Central memory CD8-positive, alpha-beta T cell (primary cell): ENCODE results near the gene MIB2.
"Not testable (repeated sequence)": the region's sequence is repeated elsewhere in the genome, so short reads cannot be mapped to it uniquely, and the experiment has no call there.

Experiments
- ATAC-seq: fragments of 150-1000 bp; cut with Tn5 transposase; replicated peaks from 2 replicates; pipeline ENCODE4 v1.10.0; 2022; ENCODE audit warnings: mild to moderate bottlenecking, moderate FRiP score, moderate number of reproducible peaks; ENCODE audit not compliant: poor library complexity, severe bottlenecking; ENCODE audit errors: extremely low read depth
- DNase-seq, 2 donors: peaks; one replicate each; pipeline ENCODE4 v3.0.0; 2021; ENCODE audit warnings: low spot score in 2 of 2
- H3K27ac Mint-ChIP-seq: one replicate; pipeline ENCODE4 v1.8.0; 2022; ENCODE audit warnings: low read depth, mild to moderate bottlenecking, moderate library complexity, mixed read lengths
- H3K27me3 Mint-ChIP-seq: one replicate; pipeline ENCODE4 v1.8.0; 2022; ENCODE audit warnings: mixed read lengths
- H3K36me3 Mint-ChIP-seq: one replicate; pipeline ENCODE4 v1.8.0; 2022; ENCODE audit warnings: mild to moderate bottlenecking, moderate library complexity, mixed read lengths; ENCODE audit not compliant: insufficient read depth
- H3K4me1 Mint-ChIP-seq: one replicate; pipeline ENCODE4 v1.8.0; 2022; ENCODE audit warnings: mixed read lengths
- H3K4me3 Mint-ChIP-seq: one replicate; pipeline ENCODE4 v1.8.0; 2022; ENCODE audit warnings: mild to moderate bottlenecking, moderate library complexity, mixed read lengths
- H3K9me3 Mint-ChIP-seq: one replicate; pipeline ENCODE4 v1.8.0; 2022; ENCODE audit warnings: mixed read lengths

Gene MIB2

DNA sequence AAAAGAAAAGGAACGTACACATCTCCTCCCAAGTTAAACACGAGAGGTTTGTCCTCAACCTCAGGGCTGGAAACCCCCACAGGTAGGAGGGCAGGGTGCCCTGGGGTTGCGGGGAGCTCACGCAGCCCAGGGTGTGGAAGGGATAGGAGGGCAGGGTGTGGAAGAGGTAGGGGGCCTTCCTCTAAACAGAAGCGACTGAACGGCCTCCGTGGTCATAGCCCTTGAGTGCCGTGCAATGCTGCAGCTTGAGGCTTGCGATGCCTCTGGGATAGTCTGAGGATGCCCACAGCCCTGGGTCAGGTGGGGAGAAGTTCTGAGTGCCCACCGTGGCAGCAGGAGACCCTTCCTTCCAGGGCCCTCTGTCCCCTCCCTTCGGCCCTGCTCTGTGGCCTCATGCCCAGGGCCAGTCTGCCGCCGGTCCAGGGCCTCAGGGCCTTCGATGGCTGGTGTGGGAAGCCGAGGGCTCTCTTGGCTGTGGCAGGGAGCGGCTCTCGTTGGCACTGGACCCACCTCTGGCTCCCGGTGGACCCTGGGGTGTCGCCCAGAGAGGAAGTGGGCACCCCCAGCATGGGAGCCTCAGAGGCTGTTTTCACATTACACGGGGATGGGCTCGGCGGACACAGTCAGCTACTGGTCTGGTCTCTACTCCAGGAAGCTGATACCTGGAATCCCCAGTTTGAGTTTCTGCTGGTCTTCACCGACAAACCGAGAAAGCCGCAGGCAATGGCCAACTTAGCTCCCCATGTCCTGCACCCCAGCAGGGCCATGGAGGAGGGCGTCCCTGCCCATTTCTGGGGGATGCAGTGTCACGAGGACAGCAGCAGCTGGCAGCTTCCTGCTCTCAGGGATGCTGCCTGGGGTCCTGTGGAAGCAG is 49.9 kb downstream of the MIB2 start:
- Mint-ChIP-seq H3K9me3 (no peaks in the 10 kb centered on the region), H3K27ac (no peak overlapping the region), H3K4me1 (no peaks in the 10 kb centered on the region), H3K36me3 (peaks cover 32% of the 10 kb centered on the region), H3K27me3 (no peaks in the 10 kb centered on the region), H3K4me3 (no peak overlapping the region)
- ATAC-seq (no peak), DNase-seq (no peak)

DNA sequence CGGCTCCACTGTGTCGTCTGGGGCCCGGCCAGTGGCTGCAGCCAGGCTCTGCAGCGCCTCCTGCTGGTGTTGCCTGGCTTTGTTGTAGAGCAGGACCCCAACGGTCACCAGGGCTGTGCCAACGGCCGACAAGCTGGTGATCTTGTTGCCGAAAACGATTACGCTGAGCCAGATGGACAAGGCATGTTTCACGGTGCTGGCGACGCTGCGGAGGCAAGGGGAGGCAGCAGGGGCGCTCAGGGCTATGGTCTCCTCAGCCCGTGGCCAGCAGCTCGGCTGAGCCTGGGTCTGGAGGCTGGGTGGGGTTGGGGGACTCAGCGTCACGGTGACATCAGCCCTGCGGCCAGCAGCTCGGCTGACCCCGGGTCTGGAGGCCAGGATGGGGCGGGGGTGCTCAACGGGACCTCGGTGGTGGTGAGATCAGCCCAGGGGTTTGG is 50.5 kb downstream of the MIB2 start:
- Mint-ChIP-seq H3K4me3 (no peak overlapping the region), H3K27ac (no peak overlapping the region), H3K4me1 (no peaks in the 10 kb centered on the region), H3K36me3 (peaks cover 34% of the 10 kb centered on the region), H3K9me3 (no peaks in the 10 kb centered on the region), H3K27me3 (no peaks in the 10 kb centered on the region)
- ATAC-seq (no peak), DNase-seq (no peak)

DNA sequence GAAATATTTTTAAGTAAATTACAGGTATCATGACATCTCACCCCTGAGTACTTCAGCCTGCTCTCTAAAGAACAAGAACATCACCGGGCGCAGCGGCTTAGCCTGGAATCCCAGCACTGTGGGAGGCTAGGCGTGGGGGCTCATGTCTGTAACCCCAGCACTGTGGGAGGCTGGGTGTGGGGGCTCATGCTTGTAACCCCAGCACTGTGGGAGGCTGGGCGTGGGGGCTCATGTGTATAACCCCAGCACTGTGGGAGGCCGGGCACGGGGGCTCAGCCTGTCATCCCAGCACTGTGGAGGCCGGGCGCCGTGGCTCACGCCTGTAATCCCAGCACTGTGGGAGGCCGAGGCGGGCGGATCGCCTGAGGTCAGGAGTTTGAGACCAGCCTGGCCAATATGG is 51.2 kb downstream of the MIB2 start:
- no peaks in the 10 kb centered on the region for H3K27me3 Mint-ChIP-seq
- ATAC-seq (no peak), DNase-seq (no peak)
- H3K9me3 Mint-ChIP-seq = no peaks in the 10 kb centered on the region
- H3K4me1 Mint-ChIP-seq = no peaks in the 10 kb centered on the region
- H3K4me3 Mint-ChIP-seq = no peak overlapping the region
- no peak overlapping the region for H3K27ac Mint-ChIP-seq
- H3K36me3 Mint-ChIP-seq = peaks cover 37% of the 10 kb centered on the region

GRCh38 chr1:1669468-1670440 is 54.5 kb downstream of the MIB2 start:
- no peak for DNase-seq
- H3K27ac Mint-ChIP-seq = no peak overlapping the region
- H3K9me3 Mint-ChIP-seq = no peaks in the 10 kb centered on the region
- H3K4me1 Mint-ChIP-seq = no peaks in the 10 kb centered on the region
- ATAC-seq = no peak
- H3K4me3 Mint-ChIP-seq = no peak overlapping the region
- no peaks in the 10 kb centered on the region for H3K27me3 Mint-ChIP-seq
- peaks cover 44% of the 10 kb centered on the region for H3K36me3 Mint-ChIP-seq

GRCh38 chr1:1670866-1671265 is 55.6 kb downstream of the MIB2 start:
- DNase-seq (no peak), ATAC-seq (no peak)
- no peak overlapping the region for H3K27ac Mint-ChIP-seq
- H3K4me3 Mint-ChIP-seq = no peak overlapping the region
- H3K4me1 Mint-ChIP-seq = no peaks in the 10 kb centered on the region
- no peaks in the 10 kb centered on the region for H3K9me3 Mint-ChIP-seq
- peaks cover 42% of the 10 kb centered on the region for H3K36me3 Mint-ChIP-seq
- H3K27me3 Mint-ChIP-seq = no peaks in the 10 kb centered on the region

GRCh38 chr1:1671365-1672119 is 56.2 kb downstream of the MIB2 start:
- DNase-seq (no peak), ATAC-seq (no peak)
- no peaks in the 10 kb centered on the region for H3K27me3 Mint-ChIP-seq
- no peak overlapping the region for H3K4me3 Mint-ChIP-seq
- H3K4me1 Mint-ChIP-seq = no peaks in the 10 kb centered on the region
- H3K27ac Mint-ChIP-seq = no peak overlapping the region
- peaks cover 35% of the 10 kb centered on the region for H3K36me3 Mint-ChIP-seq
- no peaks in the 10 kb centered on the region for H3K9me3 Mint-ChIP-seq

- no peaks in the 10 kb centered on the region for H3K9me3 Mint-ChIP-seq
- H3K36me3 Mint-ChIP-seq = peaks cover 27% of the 10 kb centered on the region
- peaks cover 1% of the 10 kb centered on the region for H3K4me1 Mint-ChIP-seq
- ATAC-seq = no peak
- H3K27ac Mint-ChIP-seq = no peak overlapping the region
- H3K4me3 Mint-ChIP-seq = no peak overlapping the region
- H3K27me3 Mint-ChIP-seq = no peaks in the 10 kb centered on the region
- no peak for DNase-seq
These were observed 57.1 kb downstream of the MIB2 start for GRCh38 chr1:1672181-1672965.

DNA sequence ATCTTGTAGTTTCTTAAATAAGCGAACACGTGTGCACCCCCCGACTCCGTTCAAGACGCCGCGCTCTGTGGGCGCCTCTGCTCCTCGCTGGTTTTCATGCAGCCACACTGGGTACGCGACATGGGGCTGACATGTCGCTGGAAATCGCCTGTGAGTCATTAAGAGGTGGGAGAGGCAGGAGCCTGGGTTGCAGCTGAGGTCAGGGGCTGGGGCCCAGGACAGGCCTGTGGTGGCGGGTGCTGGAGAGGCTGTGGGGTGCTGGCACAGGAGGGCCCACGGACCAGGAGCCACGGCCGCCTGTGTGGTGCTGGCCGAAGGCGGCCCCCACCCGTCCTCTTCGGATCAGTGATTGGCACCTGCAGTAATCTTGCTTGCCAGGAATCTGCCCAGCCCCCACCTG is 59.5 kb downstream of the MIB2 start:
- not testable (repeated sequence) for H3K27ac Mint-ChIP-seq, H3K9me3 Mint-ChIP-seq, ATAC-seq, H3K27me3 Mint-ChIP-seq, DNase-seq
- Mint-ChIP-seq H3K4me3 (peak overlapping the region; percentile 45), H3K4me1 (peaks cover 21% of the 10 kb centered on the region), H3K36me3 (peaks cover 18% of the 10 kb centered on the region)

GRCh38 chr1:1675218-1675617 is 59.9 kb downstream of the MIB2 start:
- Mint-ChIP-seq H3K36me3 (peaks cover 18% of the 10 kb centered on the region), H3K4me1 (peaks cover 21% of the 10 kb centered on the region)
- not testable (repeated sequence) for H3K27me3 Mint-ChIP-seq, H3K4me3 Mint-ChIP-seq, DNase-seq, H3K9me3 Mint-ChIP-seq, H3K27ac Mint-ChIP-seq
- ATAC-seq = peak; percentile 5

DNA sequence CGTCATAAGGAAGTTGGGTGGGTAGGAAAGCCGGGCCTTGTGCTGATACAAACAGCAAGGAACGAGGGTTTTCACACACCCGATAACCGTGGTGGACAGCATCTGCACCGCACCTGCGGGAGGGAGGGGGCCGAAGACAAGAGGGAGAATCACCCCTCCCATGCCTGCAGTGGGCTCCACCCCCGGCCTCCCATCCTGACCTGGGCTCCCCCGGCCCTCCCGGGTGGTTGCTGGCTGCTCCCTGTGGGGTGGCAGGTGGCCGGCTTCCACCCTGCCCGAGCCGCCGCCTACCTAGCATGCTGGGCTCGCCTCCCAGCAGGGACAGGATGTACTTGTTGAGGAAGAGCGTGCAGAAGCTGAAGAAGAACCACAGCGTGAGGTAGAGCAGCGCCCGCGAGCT is 60.8 kb downstream of the MIB2 start:
- H3K27me3 Mint-ChIP-seq, H3K27ac Mint-ChIP-seq, H3K9me3 Mint-ChIP-seq, DNase-seq, H3K4me3 Mint-ChIP-seq: not testable (repeated sequence)
- peaks cover 16% of the 10 kb centered on the region for H3K36me3 Mint-ChIP-seq
- ATAC-seq = peak; percentile 33
- H3K4me1 Mint-ChIP-seq = peaks cover 21% of the 10 kb centered on the region

- peak overlapping the region; percentile 96 for H3K27ac Mint-ChIP-seq
- peak; percentile 72 for ATAC-seq
- H3K4me1 Mint-ChIP-seq = peaks cover 22% of the 10 kb centered on the region
- H3K27me3 Mint-ChIP-seq = no peaks in the 10 kb centered on the region
- H3K36me3 Mint-ChIP-seq = peaks cover 14% of the 10 kb centered on the region
- H3K4me3 Mint-ChIP-seq = peak overlapping the region; percentile 84
- no peaks in the 10 kb centered on the region for H3K9me3 Mint-ChIP-seq
- DNase-seq = peak; percentile 29 to 38
These were observed 62.6 kb downstream of the MIB2 start for GRCh38 chr1:1677718-1678580.
